ENCODE results near the gene APH1B. TPM values are rescaled to one million over a fixed set of nuclear protein-coding genes. Genes with fewer than 3 reads are reported as not detected.
"Not testable (repeated sequence)": the region's sequence is repeated elsewhere in the genome, so short reads cannot be mapped to it uniquely, and the experiment has no call there.

Gene APH1B
- polyA plus RNA-seq (ENCODE audit: low read depth in 6 of 6): 10 to 100 TPM; 12.6 to 26.5 (median 20.0) TPM

DNA sequence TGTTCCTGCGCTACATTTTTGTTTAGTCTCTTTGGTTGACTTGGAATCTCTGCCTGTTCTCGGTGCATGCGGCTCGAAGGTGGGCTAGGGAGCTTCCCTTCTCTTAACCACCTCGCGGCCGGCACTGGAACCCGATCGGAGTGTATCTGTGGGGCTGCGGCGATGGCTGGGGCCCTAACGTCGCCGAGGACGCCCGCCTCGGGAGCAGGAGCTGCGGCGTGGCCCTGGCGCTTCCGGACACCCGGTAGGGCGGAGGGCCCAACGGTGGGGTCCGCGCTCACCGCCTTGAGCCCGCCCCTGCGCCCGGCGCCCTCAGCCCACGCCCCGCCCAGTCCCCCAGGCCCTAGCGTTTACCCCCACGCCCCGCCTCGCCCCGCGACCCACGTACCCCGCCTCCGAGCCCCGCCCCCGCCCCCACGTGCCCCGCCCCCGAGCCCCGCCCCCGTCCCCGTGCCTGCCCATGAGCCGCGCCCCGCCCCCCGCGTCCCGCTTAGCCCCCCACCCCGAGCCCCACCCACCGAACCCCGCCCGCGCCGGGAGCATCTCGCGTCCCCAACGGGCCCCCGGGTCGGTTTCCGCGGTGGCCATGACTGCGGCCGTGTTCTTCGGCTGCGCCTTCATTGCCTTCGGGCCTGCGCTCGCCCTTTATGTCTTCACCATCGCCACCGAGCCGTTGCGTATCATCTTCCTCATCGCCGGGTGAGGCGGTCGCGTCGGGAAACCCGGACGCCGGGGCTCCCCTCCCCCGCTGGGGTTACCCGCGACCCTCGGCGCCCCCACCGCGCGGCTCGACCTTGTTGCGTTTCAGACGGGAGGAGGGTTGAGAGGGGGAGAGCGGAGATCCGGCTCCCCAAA is at the start of gene APH1B:
APH1B (plus strand) TSS at position 568 of the 855 bp plus-strand sequence; CDS start at position 587, 19 bp downstream.
- peaks cover 8 to 21% (median 18%) of the 10 kb centered on the region in 3 donors for H3K4me1 Mint-ChIP-seq
- peak; percentile 78 to 81 for ATAC-seq (ENCODE audit: low read depth in 2 of 2)
- DNase-seq: peak; percentile 81
- H3K36me3 Mint-ChIP-seq: peaks cover 0 to 5% of the 10 kb centered on the region in 2 donors
- H3K27ac Mint-ChIP-seq: peak within 1 kb of the TSS; percentile 72 to 93 (median 90)
- no peaks in the 10 kb centered on the region for H3K27me3 Mint-ChIP-seq
- no peaks in the 10 kb centered on the region for H3K9me3 Mint-ChIP-seq
- H3K4me3 Mint-ChIP-seq: peak within 1 kb of the TSS; percentile 72 to 94 (median 90)

DNA sequence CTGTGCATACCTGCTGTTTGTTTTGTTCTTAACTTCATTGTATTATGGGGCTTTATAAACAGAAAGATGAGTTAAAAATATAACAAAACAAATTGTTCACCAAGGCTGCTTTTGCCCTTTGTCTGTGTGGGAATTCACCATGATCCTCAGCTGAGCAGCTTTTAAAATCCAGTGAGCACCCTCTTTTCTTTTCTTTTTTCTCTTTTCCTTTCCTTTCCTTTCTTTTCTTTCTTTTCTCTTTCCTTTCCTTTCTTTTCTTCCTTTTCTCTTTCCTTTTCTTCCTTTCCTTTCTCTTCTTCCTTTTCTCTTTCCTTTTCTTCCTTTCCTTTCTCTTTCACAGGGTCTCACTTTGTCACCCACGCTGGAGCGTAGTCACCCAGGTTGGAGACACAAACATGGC is 49.7 kb upstream of the APH1B start:
- ATAC-seq (ENCODE audit: low read depth in 2 of 2) (no peak), DNase-seq (no peak)
- Mint-ChIP-seq H3K4me1 (peaks cover 24 to 59% (median 49%) of the 10 kb centered on the region in 3 donors), H3K4me3 (peak overlapping the region in 3 of 8 donors; percentile 47 to 74 (median 59)), H3K9me3 (no peaks in the 10 kb centered on the region), H3K36me3 (peaks cover 0 to 5% of the 10 kb centered on the region in 2 donors), H3K27me3 (no peaks in the 10 kb centered on the region), H3K27ac (peak overlapping the region in 5 of 6 donors; percentile 10 to 93 (median 72))

DNA sequence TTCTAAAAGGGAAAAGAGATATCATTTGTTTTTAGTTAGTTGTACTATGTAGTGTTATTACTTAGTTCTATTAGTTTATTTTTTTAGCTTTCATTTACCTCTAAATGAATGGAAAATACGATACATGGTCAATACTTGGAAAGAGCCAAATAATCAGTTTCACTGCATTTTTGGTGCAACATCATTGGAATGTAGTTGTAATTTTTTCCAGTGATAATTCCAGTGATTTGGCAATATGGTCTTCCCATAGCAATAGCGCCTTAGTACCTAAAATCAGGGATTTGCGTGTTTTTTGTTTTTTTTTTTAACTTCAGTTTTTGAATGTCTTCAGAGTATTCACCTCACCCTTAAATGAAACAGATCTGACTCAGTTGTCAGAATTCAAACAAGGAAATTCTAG is 46.2 kb upstream of the APH1B start:
- H3K4me1 Mint-ChIP-seq: peaks cover 36 to 76% (median 62%) of the 10 kb centered on the region in 3 donors
- no peak overlapping the region for H3K4me3 Mint-ChIP-seq
- H3K36me3 Mint-ChIP-seq: peaks cover 0 to 4% of the 10 kb centered on the region in 2 donors
- H3K27me3 Mint-ChIP-seq: no peaks in the 10 kb centered on the region
- ATAC-seq (ENCODE audit: low read depth in 2 of 2) (no peak), DNase-seq (no peak)
- peak overlapping the region in 4 of 6 donors; percentile 13 to 84 (median 44) for H3K27ac Mint-ChIP-seq
- no peaks in the 10 kb centered on the region for H3K9me3 Mint-ChIP-seq

DNA sequence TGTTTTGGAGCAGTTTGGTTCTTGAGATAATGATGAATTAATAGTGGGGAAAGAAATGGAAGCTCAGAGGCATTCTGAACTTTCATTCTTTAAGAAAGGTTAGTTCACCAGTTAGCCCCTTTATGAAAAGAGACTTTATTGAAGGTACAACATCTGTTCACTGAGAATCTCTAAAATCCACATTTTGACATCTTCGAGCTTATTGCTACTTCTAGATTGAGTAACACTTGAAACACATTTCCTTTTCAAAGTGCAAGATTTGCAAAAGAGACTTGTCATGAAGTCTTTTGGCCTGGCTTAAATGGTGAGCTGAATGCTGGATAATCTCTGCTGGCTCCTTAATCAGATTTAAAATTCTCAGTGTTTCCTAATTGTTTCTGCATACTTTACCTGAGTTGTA is 45.7 kb upstream of the APH1B start:
- Mint-ChIP-seq H3K9me3 (no peaks in the 10 kb centered on the region), H3K36me3 (no peaks in the 10 kb centered on the region), H3K4me3 (no peak overlapping the region), H3K27ac (peak overlapping the region in 5 of 6 donors; percentile 3 to 84 (median 22)), H3K27me3 (no peaks in the 10 kb centered on the region), H3K4me1 (peaks cover 33 to 74% (median 58%) of the 10 kb centered on the region in 3 donors)
- DNase-seq: no peak
- no peak for ATAC-seq (ENCODE audit: low read depth in 2 of 2)

DNA sequence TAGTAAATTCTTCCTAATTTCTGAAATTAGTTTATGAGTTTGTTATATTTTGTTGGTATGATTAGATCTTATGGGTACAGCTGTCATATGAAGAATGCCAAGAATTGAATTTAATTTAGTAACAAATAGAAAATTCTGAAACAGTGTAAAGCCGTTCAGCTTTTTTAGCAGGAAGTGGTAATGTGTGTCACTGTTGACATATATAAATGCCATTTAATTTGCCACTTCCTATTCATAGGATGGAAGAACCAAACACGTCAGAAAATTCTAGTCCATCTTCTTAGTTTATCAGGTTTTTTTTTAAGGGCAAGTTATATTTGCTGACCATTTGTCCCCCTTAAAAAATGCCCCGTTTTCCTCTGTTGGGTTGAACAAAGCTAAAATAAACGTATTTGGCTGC is 45.0 kb upstream of the APH1B start:
- Mint-ChIP-seq H3K9me3 (no peaks in the 10 kb centered on the region), H3K36me3 (no peaks in the 10 kb centered on the region), H3K27ac (peak overlapping the region in 5 of 6 donors; percentile 3 to 84 (median 58)), H3K4me3 (no peak overlapping the region), H3K4me1 (peaks cover 35 to 75% (median 59%) of the 10 kb centered on the region in 3 donors), H3K27me3 (no peaks in the 10 kb centered on the region)
- ATAC-seq (ENCODE audit: low read depth in 2 of 2): peak; percentile 46 to 63
- DNase-seq: no peak

DNA sequence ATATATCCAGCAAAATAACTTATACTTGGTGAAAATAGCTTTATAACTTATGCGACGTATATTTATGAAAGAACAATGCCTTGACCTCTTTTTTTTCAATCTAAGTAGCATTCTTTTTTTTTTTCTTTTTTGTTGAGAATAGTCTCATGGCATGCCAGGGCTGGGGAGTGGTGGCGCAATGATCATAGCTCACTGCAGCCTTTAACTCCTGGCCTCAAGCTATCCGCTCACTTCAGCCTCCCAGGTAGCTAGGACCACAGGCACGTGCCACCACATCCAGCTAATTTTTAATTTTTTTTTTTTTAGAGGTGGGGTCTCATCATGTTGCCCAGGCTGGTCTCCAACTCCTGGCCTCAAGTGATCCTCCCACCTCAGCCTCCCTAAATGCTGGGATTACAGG is 44.5 kb upstream of the APH1B start:
- no peaks in the 10 kb centered on the region for H3K36me3 Mint-ChIP-seq
- DNase-seq (no peak), ATAC-seq (ENCODE audit: low read depth in 2 of 2) (no peak)
- peak overlapping the region in 4 of 6 donors; percentile 65 to 89 (median 78) for H3K27ac Mint-ChIP-seq
- peak overlapping the region in 1 of 8 donors; percentile 30 for H3K4me3 Mint-ChIP-seq
- peaks cover 35 to 77% (median 59%) of the 10 kb centered on the region in 3 donors for H3K4me1 Mint-ChIP-seq
- no peaks in the 10 kb centered on the region for H3K9me3 Mint-ChIP-seq
- H3K27me3 Mint-ChIP-seq: no peaks in the 10 kb centered on the region

DNA sequence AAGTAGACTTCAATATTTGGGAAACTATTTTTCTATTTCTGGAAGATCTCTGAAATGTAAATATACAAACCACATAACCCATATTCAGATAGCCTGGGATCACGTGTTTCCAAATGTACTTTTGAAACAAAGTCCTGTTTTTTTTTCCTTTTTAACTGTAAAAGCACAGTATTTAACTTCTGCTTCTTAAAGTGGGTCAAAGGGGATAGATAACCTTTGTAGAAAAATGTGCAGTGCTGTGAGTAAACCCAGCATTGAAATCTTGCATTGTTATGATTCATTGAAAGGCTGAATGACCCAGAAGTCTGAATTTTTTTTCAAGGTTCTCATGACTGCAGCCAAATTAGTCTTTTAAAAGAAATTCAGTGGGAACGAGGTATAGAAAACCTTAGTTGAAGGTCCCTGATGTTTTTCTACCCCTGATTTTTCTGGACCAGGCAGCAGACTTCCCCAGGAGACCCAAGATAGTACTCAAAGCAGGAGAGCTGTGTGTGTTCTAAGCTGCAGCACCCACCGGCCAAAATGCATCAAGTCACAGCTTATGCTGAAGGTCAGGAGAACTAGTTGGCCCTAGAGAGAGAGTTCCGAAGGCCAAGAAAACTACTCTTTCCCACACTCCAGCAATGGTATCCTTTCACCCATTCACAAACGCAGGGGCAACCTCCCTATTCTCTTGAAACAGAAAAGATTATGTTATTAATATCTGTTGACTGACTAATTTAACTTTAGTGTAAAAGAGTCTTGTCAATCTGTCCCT is 43.6 kb upstream of the APH1B start:
- Mint-ChIP-seq H3K36me3 (no peaks in the 10 kb centered on the region), H3K4me1 (peaks cover 34 to 79% (median 59%) of the 10 kb centered on the region in 3 donors), H3K27me3 (no peaks in the 10 kb centered on the region), H3K27ac (peak overlapping the region; percentile 15 to 89 (median 72)), H3K4me3 (no peak overlapping the region), H3K9me3 (no peaks in the 10 kb centered on the region)
- ATAC-seq (ENCODE audit: low read depth in 2 of 2) (no peak), DNase-seq (no peak)

DNA sequence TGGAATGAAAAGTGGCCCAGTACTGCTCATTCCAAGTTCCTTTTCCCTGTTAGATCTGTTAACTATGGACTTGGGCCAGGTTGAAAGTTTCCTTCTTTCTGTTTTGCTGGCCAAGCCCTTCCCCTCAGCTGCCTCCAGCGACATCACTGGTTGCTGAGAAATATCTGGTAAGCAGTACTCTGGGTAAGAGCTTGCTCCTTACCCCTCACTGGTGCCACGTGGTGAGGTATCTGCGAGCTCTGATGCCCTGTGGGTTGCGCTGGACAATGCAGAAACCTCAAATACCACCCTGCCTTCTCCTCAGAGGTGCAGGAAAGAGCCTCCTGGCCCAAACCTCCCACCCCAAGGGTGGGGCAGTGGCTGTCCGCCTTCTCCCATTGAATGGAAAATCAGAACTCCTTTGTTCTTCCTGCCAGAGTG is 42.9 kb upstream of the APH1B start:
- Mint-ChIP-seq H3K4me1 (peaks cover 34 to 80% (median 57%) of the 10 kb centered on the region in 3 donors), H3K27me3 (no peaks in the 10 kb centered on the region), H3K4me3 (peak overlapping the region in 2 of 8 donors; percentile 19 to 23), H3K9me3 (no peaks in the 10 kb centered on the region), H3K36me3 (no peaks in the 10 kb centered on the region), H3K27ac (peak overlapping the region; percentile 25 to 85 (median 80))
- no peak for ATAC-seq (ENCODE audit: low read depth in 2 of 2)
- DNase-seq: no peak

DNA sequence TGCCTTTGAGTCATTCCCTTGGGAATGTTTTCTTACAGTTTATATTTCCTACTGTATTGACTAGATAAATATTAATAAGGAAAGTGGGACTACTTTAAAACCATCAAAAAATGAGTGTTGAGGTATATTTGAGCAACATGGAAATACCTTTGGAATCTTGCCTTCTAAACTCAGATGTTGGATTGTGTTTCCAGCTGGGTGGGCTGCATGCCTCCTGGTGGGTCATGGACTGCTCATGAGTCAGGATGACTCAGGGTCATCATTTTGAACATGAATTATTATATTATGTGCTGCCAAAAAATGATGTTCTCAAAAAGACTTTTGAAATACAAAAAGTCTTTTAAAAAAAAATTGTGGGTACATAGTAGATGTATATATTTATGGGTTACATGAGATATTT is 41.1 kb upstream of the APH1B start:
- ATAC-seq (ENCODE audit: low read depth in 2 of 2) (no peak), DNase-seq (no peak)
- H3K36me3 Mint-ChIP-seq: no peaks in the 10 kb centered on the region
- H3K9me3 Mint-ChIP-seq: no peaks in the 10 kb centered on the region
- H3K27me3 Mint-ChIP-seq: no peaks in the 10 kb centered on the region
- H3K4me1 Mint-ChIP-seq: peaks cover 41 to 72% (median 64%) of the 10 kb centered on the region in 3 donors
- H3K4me3 Mint-ChIP-seq: no peak overlapping the region
- H3K27ac Mint-ChIP-seq: no peak overlapping the region

DNA sequence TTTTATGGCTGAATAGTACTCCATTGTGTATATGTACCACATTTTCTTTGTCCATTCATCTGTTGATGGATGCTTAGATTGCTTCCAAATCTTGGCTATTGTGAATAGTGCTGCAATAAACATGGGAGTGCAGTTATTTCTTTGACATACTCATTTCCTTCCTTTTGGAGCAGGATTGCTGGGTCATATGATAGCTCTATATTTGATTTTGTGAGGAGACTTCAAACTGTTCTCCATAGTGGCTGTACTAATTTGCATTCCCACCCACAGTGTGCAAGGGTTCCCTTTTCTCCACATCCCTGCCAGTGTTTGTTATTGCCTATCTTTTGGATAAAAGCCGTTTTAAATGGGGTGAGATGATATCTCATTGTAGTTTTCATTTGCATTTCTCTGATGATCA is 40.3 kb upstream of the APH1B start:
- H3K27ac Mint-ChIP-seq: peak overlapping the region in 2 of 6 donors; percentile 45 to 74
- peaks cover 36 to 69% (median 62%) of the 10 kb centered on the region in 3 donors for H3K4me1 Mint-ChIP-seq
- not testable (repeated sequence) for ATAC-seq (ENCODE audit: low read depth in 2 of 2)

DNA sequence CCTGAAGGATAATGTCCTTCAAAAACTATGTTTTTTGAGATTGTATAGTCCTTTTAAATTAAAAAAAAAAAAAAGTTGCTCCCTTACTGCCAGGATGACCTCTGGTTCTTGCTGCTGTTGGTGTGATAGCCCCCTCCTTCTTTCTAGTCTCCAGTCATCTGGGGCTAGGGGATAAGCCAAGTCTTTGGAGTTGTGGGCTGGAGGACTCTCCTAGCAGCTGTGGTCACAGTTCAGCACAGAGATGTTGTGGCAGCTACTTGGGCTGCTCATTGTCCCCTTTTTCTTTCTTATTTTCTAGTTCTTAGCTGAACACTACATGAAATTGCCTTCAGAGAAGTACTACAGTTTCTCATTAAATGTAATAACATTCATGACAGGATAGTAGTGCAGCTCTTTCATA is 39.2 kb upstream of the APH1B start:
- Mint-ChIP-seq H3K27me3 (no peaks in the 10 kb centered on the region), H3K27ac (peak overlapping the region in 3 of 6 donors; percentile 57 to 87 (median 78)), H3K36me3 (peaks cover 3 to 6% of the 10 kb centered on the region in 2 donors), H3K4me1 (peaks cover 39 to 68% (median 65%) of the 10 kb centered on the region in 3 donors), H3K9me3 (peaks cover 0 to 4% (median 0%) of the 10 kb centered on the region in 7 donors), H3K4me3 (no peak overlapping the region)
- DNase-seq (no peak), ATAC-seq (ENCODE audit: low read depth in 2 of 2) (no peak)

More for the DNA sequence above, 40.3 kb upstream of the APH1B start:
- not testable (repeated sequence) for H3K4me3 Mint-ChIP-seq, H3K27me3 Mint-ChIP-seq, DNase-seq, H3K9me3 Mint-ChIP-seq, H3K36me3 Mint-ChIP-seq

DNA sequence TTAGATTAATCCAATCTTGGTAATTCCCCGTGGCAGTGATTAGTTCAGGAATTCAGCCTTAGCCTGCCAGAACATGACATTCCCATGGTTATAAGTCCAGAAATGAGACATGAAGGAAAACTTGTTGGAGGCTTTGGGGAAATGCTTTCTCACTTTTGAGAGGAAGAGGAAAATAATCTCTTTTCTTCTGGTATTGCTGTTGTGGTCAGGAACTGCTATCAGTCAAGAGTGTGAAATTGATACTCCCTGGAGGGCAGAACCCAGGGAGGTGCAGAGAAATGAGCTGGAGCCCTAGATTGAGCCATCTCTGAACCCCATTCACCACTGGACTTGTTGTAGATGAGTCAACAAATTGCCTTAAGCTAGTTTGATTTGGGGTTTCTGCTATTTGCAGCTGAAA is 38.6 kb upstream of the APH1B start:
- Mint-ChIP-seq H3K27me3 (no peaks in the 10 kb centered on the region), H3K4me1 (peaks cover 44 to 69% (median 68%) of the 10 kb centered on the region in 3 donors), H3K4me3 (no peak overlapping the region), H3K9me3 (peaks cover 0 to 8% (median 2%) of the 10 kb centered on the region in 7 donors), H3K36me3 (peaks cover 9 to 13% of the 10 kb centered on the region in 2 donors), H3K27ac (peak overlapping the region in 2 of 6 donors; percentile 44 to 86)
- no peak for DNase-seq
- no peak for ATAC-seq (ENCODE audit: low read depth in 2 of 2)

DNA sequence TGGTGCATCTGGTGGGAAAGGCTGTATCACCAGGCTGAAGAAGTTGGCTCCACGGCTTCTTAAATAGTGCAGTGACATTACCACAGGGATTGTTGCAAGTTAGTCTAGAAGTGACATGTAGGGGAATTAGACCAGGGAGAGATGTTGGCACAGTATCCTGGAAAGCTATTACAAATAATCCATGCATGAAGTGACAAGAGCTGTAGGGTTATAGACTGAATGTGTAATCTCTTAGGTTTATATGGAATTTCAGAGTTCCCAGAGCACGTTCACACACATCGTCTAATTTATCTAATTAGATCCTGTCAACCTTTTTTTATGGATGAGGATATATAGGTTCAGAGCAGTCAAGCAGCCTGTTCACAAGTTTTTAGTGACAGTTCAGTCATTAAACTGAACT is 37.3 kb upstream of the APH1B start:
- no peak for ATAC-seq (ENCODE audit: low read depth in 2 of 2)
- Mint-ChIP-seq H3K27me3 (no peaks in the 10 kb centered on the region), H3K36me3 (peaks cover 13% of the 10 kb centered on the region in 2 donors), H3K4me1 (peaks cover 38 to 66% (median 65%) of the 10 kb centered on the region in 3 donors), H3K27ac (peak overlapping the region in 3 of 6 donors; percentile 4 to 82 (median 8)), H3K4me3 (no peak overlapping the region), H3K9me3 (peaks cover 0 to 8% (median 3%) of the 10 kb centered on the region in 7 donors)
- no peak for DNase-seq

Data from naive B cell (primary cell).